SK-N-MC (cell line): Measurements from ENCODE around the gene HAGH.

ENCODE experiments used
- EZH2 ChIP-seq: fragments of 200-600 bp; sonication (generic); IDR thresholded peaks from one replicate; pipeline ENCODE4 v1.6.1; 2017; ENCODE audit warnings: antibody characterized with exemption
- POLR2AphosphoS5 ChIP-seq: IDR thresholded peaks from 2 replicates; pipeline ENCODE4 v1.6.1; 2012; ENCODE audit warnings: mild to moderate bottlenecking, low read depth, low read length, borderline replicate concordance

- TF ChIP-seq POLR2AphosphoS5, result no peak
- TF ChIP-seq EZH2, result no peak
These were observed 2.2 kb upstream of the HAGH start for GRCh38 chr16:1828645-1829410.
